ENCODE data around the gene ZNF823. TPM values are rescaled to one million over a fixed set of nuclear protein-coding genes. Genes with fewer than 3 reads are reported as not detected.

ZNF823 gene
- total and polyA plus RNA-seq, 2 donors (not counting 1 experiment from before 2014, with no cell fraction given): 1.8 to 5.1 TPM

- Histone ChIP-seq H3K36me3 (replicated peaks in 1 of 2; ENCODE audit: control extremely low read depth in 1 of 2, control insufficient read depth in 1 of 2, extremely low read depth in 1 of 2, insufficient read depth in 2 of 2, low read length in 1 of 2) (peaks cover 1 to 4% of the 10 kb centered on the region in 2 experiments), H3K27ac (ENCODE audit: low read length in 2 of 2) (peak within 1 kb of the TSS; percentile 90 to 94), H2AFZ (ENCODE audit: insufficient read depth, low read depth, low read length, poor library complexity, severe bottlenecking) (peak within 1 kb of the TSS; percentile 80), H3K27me3 (replicated peaks in 1 of 4; ENCODE audit: control extremely low read depth in 1 of 4, control insufficient read depth in 3 of 4, insufficient read depth in 4 of 4, low read length in 3 of 4) (no peaks in the 10 kb centered on the region), H3K4me3 (ENCODE audit: control extremely low read depth in 1 of 5, extremely low read depth in 1 of 5, insufficient read depth in 1 of 5, low read depth in 2 of 5, low read length in 4 of 5) (peak within 1 kb of the TSS; percentile 32 to 94 (median 87)), H3K9me3 (ENCODE audit: control extremely low read depth in 1 of 3, control insufficient read depth in 2 of 3, insufficient read depth in 1 of 3, low read length in 2 of 3) (peaks cover 14 to 33% (median 28%) of the 10 kb centered on the region in 3 donors), H3K4me1 (ENCODE audit: control insufficient read depth in 2 of 2, insufficient read depth in 2 of 2, low read length in 2 of 2) (peaks cover 16 to 22% of the 10 kb centered on the region in 2 donors), H3K4me2 (replicated peaks; ENCODE audit: low read depth, low read length, poor library complexity, severe bottlenecking) (peak within 1 kb of the TSS; percentile 77), H3K79me2 (ENCODE audit: control insufficient read depth, insufficient read depth, low read length) (peaks cover 42% of the 10 kb centered on the region), H4K20me1 (ENCODE audit: control insufficient read depth, insufficient read depth, low read length, poor library complexity, severe bottlenecking) (no peaks in the 10 kb centered on the region), H3K9ac (ENCODE audit: low read length) (peak within 1 kb of the TSS; percentile 89)
- DNase-seq: peak; percentile 91
- ChIA-PET POLR2A (interaction anchor here (0.6 to 1.0 kb wide), 6 partner anchors 13 to 857 kb away, joined by 3 to 7 read pairs (median 4); partner anchors contain the start of genes ELOF1 and SWSAP1), CTCF (interaction anchor here (0.6 to 1.7 kb wide), 5 partner anchors 31 to 374 kb away, joined by 3 to 8 read pairs (median 3); partner anchors contain the start of gene ZNF491)
- under 1% methylated on average over 61 of the region's 61 CpGs for WGBS (ENCODE audit: insufficient coverage)
- ATAC-seq (ENCODE audit: low read depth): peak; percentile 95
- peaks cover 4% of the 10 kb centered on the region for H3K27me3 Mint-ChIP-seq
- peaks cover 23% of the 10 kb centered on the region for H3K4me1 Mint-ChIP-seq
- intact Hi-C loops (cut with micrococcal nuclease): loop anchor here (1.0 to 5.0 kb wide), 8 partner anchors 28 to 1225 kb away; partner anchors contain the start of genes ECSIT, ZNF20, ZNF439 and ZNF440
- TF ChIP-seq CTCF (IDR thresholded peaks at IDR 0.05) (no peak), EZH2 (IDR thresholded peaks at IDR 0.05; ENCODE audit: borderline replicate concordance, insufficient read depth, low read depth, low read length, poor library complexity, severe bottlenecking) (no peak)
- H3K9me3 Mint-ChIP-seq (ENCODE audit: insufficient read depth): peaks cover 19% of the 10 kb centered on the region
- peak within 1 kb of the TSS; percentile 99 for H3K27ac Mint-ChIP-seq
- H3K4me3 Mint-ChIP-seq: peak within 1 kb of the TSS; percentile 99
These were observed 28.1 kb upstream of the ZNF823 start, which contains the start of gene ZNF441 for GRCh38 chr19:11766597-11767591. ZNF441 (plus strand) TSS chr19:11767000; CDS start chr19:11767194, 194 bp downstream.

Data from B cell (primary cell).